ENCODE data around the gene IL1RAPL1.
"Not testable (repeated sequence)": the region's sequence is repeated elsewhere in the genome, so short reads cannot be mapped to it uniquely, and the experiment has no call there.

IL1RAPL1 gene

GRCh38 chrX:28638775-28639174 lies 51.5 kb downstream of the IL1RAPL1 start:
- FAIRE-seq = no peak

GRCh38 chrX:28639451-28639850 lies 52.2 kb downstream of the IL1RAPL1 start:
- FAIRE-seq = no peak

GRCh38 chrX:28649541-28649940 lies 62.3 kb downstream of the IL1RAPL1 start:
- no peak for FAIRE-seq

DNA sequence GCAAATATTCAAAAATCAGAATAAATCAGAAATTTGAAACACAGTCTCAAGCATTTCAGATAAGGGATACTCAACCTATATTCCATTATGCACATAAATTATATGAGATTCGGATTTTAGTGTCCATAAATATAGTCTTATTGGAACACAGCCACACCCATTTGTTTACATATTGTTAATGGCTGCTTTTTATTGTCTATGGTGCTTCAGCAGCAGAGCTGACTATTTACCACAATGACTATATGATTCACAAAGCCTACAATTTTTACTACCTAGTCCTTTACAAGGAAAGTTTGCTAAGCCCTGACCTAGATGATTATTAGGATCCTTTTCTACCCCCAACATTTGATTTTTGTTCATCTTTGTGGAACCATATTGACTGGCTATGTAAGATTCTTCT lies 63.9 kb downstream of the IL1RAPL1 start:
- no peak for FAIRE-seq

- no peak for FAIRE-seq
Measured at GRCh38 chrX:28659269-28659668, 72.0 kb downstream of the IL1RAPL1 start.

- FAIRE-seq = no peak
Measured at GRCh38 chrX:28665778-28666177, 78.5 kb downstream of the IL1RAPL1 start.

- FAIRE-seq = no peak
Measured at GRCh38 chrX:28668303-28668702, 81.1 kb downstream of the IL1RAPL1 start.

- FAIRE-seq = no peak
Measured at GRCh38 chrX:28668957-28669356, 81.7 kb downstream of the IL1RAPL1 start.

- FAIRE-seq = no peak
Measured at GRCh38 chrX:28670074-28670473, 82.8 kb downstream of the IL1RAPL1 start.

GRCh38 chrX:28675173-28675572 lies 87.9 kb downstream of the IL1RAPL1 start:
- no peak for FAIRE-seq

DNA sequence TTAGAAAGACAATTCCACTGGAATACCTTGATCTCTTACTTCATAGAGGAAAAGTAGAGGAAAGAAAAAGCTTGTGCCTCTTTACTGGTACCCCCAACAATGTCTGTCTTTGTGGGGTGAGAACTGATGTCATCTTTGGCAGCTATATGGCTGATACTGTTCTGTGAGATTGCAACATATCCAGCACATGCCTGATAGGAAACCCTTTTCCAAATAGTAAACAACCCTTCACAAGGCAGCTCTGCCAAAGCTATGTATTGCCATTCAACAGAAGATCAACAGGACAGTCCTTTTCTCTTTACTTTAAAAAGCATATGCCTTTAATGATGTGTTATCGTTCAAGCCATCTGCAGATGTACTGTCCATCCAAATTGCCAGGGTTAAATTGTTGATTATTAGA lies 105.9 kb downstream of the IL1RAPL1 start:
- FAIRE-seq = no peak

DNA sequence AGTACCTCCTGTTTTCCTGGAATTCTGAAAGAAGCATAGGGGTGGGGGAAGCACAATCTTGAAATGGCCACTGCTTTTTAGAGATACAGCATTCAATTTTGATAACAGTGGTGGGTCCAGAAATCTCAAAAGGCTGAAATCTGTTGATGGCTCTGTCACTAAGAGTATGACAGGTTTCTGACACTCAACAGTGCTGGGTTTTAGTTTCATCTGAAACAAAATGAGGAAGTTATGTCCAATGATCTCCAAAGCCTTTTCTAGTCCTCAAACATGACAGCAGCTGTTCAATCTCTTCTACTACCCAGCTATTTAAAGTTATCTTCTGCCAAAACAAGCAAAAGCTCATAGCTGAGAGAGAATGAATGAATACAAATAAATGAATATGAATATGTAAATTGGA lies 110.5 kb downstream of the IL1RAPL1 start:
- FAIRE-seq = no peak

DNA sequence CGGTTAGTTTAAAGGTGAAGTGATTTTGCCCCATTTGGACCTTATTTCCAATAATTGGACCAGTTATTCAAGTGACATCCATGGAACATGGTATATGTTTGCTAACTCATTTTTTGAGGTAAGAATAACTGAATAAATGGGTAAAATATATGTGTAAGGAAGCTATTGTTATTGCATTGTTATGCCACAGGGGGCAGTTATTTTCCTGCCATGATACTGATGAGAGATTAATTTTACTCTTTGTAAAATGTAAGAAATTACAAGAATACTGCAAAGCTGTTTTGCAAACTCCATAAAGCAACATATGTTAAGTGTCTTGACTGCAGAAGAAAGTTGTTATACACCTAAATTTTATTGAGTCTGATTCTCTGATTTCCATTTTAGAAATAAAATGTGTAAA lies 114.0 kb downstream of the IL1RAPL1 start:
- no peak for FAIRE-seq

- no peak for FAIRE-seq
Measured at GRCh38 chrX:28706964-28707363, 119.7 kb downstream of the IL1RAPL1 start.

GRCh38 chrX:28709421-28709820 lies 122.2 kb downstream of the IL1RAPL1 start:
- FAIRE-seq = no peak

GRCh38 chrX:28717864-28718263 lies 130.6 kb downstream of the IL1RAPL1 start:
- no peak for FAIRE-seq

DNA sequence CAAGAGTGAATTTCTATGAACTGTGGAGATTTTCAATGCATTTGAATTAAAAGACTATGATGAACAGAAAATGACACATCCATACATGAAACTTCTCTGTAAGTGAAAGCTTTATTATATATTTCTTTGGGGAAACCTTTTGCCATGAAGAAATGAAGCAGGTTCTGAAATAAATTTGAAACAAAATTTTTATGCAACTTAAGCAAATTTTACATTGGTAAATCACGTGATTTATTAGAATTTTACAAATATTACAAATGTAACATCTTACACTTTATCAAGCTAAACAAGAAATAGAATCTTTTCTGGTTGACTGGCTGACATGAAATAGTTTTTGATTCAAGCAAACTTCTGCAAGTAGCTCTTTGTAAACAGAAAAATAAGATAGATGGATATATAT lies 131.2 kb downstream of the IL1RAPL1 start:
- FAIRE-seq = no peak

GRCh38 chrX:28719620-28720019 lies 132.4 kb downstream of the IL1RAPL1 start:
- FAIRE-seq = no peak

- FAIRE-seq = no peak
Measured at GRCh38 chrX:28752330-28752729, 165.1 kb downstream of the IL1RAPL1 start.

DNA sequence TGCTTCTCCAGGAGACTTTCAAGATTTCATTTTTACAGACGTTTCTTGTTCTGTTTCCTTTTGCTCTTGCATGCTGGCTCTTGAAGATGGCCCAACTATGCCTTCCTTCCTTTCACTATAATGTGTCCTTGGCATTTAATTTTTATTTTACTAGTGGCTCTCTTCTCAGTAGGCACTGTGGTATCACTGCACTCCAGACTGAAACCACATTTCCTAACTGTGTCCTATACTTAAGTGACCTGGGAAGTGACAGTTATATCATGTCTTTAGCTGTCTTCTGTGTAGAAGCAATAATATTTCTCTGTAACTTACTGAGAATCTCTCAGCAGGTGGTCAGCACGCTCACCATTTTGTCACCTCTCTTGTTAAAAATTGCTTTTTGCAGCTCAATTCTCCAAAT lies 168.9 kb downstream of the IL1RAPL1 start:
- no peak for FAIRE-seq

- FAIRE-seq = no peak
Measured at GRCh38 chrX:28756647-28757046, 169.4 kb downstream of the IL1RAPL1 start.

DNA sequence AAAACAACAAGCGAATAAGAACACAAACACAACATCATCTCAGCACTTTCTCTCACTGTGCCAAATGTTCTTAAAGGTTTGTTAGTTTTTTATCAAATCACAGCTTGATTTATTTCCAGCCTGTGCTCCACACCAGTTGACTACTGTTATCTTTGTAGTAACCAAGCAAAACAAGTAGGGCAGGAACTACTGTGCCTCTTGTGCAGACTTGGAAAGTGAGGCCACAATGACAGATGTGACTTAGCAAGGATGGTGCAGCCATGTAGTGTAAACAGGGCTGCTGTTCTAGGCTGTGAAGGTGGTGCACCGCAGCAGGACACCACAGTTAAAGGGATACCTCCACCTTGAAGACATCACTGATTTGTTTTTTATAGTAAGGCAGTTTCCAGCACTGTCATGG lies 170.0 kb downstream of the IL1RAPL1 start:
- no peak for FAIRE-seq

GRCh38 chrX:28766561-28766960 lies 179.3 kb downstream of the IL1RAPL1 start:
- not testable (repeated sequence) for FAIRE-seq

DNA sequence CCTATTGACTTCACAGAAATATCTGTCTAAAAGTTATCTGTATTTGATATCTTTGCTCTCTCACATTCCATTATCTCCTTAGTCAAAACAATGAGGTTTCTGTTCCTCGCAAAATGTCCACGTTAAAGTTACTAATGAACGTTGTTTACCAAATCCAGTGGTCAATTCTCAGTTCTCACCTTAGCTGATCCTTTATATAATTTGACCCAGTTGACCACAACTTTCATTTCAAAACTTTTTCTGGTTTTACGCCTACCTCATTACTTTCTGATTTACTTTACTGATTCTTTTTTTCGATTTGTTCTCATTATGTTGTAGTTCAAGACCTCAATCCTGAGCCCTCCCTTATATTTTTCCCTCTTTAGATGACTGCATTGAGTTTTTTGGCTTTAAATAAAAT lies 186.6 kb downstream of the IL1RAPL1 start:
- FAIRE-seq = no peak

DNA sequence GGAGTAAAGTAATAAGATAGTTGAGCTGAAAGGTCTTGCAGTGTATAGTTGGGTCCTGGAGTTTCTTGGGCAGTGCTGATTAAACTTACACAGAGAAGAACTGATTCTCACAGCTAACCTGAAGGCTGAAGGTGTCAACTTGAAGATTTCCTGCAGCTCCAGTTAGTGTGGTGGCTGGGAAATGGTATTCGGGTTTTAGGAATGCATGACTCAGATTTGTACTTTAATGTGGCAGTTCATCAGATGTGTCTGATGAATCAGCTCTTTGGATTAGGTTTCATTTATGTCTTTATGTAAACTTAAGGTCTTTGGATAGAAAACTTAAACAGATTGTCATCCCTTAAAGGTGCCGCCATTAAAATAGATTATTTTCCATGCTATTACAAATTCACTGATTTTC lies 200.0 kb downstream of the IL1RAPL1 start:
- FAIRE-seq = no peak

DNA sequence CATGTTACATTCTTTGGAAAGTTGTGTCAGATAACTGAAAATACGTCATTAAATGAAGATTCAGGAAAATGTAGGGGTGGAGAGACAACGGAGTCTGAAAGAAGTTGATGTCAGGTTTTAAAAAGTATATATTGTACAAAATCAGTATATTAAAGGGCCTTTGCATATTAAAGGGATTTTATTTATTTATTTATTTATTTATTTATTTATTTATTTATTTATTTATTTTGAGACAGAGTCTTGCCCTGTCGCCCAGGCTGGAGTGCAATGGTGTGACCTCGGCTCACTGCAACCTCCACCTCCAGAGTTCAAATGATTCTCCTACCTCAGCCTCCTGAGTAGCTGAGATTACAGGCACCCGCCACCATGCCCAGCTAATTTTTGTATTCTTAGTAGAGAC lies 213.4 kb downstream of the IL1RAPL1 start:
- not testable (repeated sequence) for FAIRE-seq

All from TTC549 (cell line).